Activated T-cell treated with anti-CD3 and anti-CD28 coated beads, Interleukin-2, amount 50 U/mL, for 1 hour (primary cell): ENCODE measurements around the gene PRKD1.

Experiments used
- DNase-seq: peaks from one replicate; pipeline ENCODE4 v3.0.0-alpha.2; 2020

PRKD1 gene

DNA sequence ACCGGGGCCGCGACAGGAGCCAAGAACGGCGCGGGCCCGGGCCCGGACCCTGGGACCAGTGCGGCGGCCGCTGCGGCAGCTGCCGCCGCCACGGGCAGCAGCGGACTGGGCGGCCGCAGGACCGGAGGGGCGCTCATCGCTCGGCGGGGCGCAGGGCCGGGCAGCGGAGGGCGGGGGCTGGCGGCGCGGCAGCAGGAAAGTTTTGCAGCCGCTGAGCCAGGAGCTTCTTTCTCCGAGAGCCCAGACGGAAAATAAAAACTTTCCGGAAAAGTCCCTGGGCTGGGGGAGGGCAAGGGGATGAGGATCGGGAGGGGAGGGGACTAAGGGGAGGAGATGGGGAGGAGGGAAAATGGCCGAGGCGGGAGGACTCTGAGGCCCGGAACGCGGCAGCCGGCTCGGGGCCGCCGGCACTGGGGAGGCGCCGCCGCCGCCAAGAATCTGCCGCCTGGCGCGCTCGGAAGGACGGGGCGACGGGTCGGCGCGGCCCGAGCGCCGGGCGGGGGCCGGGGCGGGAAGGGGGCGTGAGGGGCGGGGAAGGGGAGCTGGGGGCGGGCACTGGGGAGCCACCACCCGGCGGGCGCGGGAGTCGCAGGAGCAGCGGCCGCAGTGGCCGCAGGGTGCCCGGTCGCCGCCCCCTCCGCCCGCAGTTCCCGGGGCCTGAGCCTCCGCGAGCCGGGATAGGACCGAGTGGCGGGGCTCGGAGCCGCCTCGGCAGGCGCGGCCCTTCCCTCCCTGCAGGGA, at the start of gene PRKD1:
TSS of gene PRKD1 (minus strand) at position 472 of the 741 bp plus-strand sequence.
- DNase-seq = no peak

DNA sequence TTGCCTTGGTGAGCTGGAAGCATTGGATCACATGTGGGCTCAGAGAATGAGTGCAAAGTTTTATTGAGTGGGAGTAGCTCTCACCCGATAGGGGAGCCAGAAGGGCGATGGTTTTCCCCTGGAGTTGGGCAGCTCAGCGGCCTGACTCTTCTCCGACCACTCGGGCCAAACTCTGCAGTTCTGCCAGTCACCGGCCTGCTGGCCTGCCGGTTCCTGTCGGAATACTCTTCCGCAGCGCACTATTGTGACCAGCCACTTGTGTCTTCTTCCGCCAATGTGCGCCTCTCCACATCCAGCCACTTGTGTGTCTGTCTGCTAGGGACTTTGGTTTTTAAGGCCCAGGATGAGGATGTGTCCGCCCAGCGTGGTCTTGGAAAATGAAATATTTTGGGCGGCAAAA, 43.5 kb upstream of the PRKD1 start:
- no peak for DNase-seq

DNA sequence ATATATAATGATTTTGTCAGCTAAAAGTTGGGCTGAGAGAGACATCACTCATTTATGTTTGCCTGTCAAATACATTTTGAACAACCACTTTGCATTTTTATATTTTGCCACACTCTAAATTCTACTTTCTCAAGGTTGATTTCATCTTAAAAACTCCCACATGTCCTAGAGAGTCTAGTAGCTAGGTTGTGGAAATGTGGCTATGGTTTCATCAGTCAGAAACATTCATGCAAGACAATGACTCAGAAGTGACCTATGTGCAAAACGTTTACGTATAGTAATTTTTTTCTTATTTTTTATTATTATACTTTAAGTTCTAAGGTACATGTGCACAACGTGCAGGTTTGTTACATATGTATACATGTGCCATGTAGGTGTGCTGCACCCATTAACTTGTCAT, 27.4 kb upstream of the PRKD1 start:
- no peak for DNase-seq

DNA sequence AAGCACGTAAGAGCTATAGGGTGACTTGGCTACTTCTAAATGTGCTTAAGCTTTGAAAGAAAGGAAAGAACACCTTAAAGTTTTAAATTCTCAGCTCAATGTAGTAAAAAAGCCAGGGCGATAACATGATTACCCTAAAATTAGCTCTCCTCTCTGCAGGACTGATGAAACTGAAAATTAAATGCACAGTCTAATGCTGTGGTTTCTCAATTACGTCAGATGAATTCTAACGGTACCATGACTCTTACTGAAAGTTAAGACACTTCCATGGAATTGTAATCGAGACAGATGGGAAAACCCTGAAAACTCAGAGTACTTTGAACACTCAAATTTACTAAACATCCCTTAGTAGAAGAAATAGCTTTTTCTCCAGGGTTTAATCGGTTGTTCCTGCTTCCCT, 25.9 kb upstream of the PRKD1 start:
- DNase-seq = no peak

DNA sequence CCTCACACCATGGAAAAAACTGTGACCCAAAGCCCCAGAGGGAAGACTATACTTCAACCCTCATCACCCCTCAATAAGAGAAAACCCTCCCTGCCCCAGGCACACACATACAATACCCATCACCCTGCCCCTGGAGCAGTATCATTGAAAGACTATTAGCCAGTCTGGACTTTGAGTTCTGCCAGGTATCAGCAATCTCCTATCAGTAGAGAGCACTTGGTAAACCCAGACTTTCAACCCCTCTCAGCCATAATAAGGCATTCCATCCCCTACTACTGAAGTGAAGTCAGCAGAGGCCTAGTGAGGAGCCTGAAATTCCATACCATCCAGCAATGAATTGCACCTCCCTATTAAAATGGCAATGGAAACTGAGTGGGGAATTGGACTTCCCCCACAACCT, 16.4 kb upstream of the PRKD1 start:
- no peak for DNase-seq

DNA sequence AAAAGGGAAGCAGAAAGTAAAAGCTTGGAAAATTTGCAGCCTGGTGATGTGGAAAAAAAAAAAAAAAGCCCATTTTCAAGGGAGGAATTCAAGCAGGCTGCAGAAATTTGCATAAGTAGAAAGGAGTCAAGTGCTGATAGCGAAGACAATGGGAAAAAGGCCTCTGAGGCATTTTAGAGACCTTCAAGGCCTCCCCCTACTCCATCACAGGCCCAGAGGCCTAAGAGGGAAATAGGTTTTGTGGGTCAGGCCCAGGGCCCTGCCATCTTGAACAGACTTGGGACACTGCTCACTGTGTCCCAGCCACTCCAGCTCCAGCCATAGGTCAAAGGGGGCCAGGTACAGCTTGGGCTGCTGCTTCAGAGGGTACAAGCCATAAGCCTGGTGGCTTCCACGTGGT, 13.8 kb upstream of the PRKD1 start:
- no peak for DNase-seq

DNA sequence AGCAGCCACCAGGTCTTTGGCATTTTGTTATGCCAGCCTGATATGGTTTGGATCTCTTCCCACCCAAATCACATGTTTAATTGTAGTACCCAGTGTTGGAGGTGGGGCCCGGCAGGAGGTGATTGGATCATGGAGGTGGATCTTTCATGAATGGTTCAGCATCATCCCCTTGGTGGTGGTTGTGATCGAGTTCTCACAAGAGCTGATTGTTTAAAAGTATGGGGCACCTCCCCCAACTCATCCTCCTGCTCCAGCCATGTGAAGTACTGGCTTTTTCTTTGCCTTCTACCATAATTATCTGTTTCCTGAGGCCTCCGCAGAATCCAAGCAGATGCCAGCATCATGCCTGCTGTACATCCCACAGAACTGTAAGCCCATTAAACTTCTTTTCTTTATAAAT, 12.8 kb upstream of the PRKD1 start:
- DNase-seq = no peak

DNA sequence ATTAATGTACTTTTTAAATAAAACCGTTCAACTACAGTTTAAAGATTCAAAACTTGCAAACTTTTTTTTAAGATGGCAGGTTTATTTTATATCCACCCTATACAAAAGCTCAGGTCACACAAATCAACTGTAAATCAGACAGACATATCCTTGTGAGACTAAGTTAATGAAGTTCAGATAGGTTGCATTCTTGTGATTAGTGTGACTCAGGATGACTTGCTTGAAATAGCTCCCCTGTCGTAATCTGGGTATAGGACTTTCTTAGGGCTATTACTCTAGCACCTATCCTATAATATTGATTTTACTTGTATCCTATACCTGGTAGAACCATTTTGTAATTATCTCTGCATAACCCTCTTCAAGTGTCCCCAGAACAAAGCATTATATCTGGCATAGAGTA, 9.5 kb upstream of the PRKD1 start:
- no peak for DNase-seq

DNA sequence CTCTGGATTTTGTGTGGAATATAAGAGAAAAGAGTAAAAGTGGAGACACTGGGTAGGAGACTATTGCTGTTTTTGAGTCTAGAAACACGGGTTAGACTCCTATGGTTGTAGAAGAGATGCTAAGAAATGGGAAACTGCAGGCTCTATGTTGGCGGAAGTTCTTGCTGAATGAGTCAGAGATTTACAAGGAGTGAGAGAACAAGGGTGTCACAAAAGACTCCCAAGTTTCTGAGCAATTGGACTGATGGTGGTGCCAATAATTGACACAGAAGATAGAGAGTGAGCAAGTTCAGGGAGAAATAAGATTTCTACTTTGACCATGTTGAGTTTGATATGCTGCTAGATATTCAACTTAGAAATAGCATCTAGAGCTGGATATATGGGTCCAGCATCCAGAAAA, 2.6 kb upstream of the PRKD1 start:
- no peak for DNase-seq

DNA sequence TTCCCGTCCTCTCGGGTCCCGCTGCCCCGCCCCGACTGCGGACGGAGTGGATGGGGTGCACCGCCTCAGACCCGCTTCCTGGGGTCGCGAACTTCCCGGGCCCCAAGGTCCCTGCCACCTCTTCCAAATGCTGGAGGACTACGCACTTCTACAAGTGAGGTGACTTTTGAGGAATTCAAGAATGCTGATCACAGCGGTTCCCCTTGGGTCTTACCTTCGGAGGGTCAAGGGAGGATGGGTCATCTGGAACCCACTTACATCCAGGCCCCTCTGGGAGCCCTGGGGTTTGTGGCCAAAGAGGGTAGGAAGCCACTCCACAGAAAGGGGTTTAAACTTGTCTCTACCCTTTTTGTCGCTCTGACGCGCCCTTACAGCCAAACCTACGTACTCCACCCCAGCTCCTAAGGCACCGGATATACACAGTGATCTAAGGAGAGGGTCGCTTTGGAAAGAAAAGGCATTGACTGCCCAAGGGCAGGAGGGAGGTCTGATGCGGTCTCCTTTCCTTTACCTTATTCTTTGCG, 532 bp upstream of the PRKD1 start:
- no peak for DNase-seq

DNA sequence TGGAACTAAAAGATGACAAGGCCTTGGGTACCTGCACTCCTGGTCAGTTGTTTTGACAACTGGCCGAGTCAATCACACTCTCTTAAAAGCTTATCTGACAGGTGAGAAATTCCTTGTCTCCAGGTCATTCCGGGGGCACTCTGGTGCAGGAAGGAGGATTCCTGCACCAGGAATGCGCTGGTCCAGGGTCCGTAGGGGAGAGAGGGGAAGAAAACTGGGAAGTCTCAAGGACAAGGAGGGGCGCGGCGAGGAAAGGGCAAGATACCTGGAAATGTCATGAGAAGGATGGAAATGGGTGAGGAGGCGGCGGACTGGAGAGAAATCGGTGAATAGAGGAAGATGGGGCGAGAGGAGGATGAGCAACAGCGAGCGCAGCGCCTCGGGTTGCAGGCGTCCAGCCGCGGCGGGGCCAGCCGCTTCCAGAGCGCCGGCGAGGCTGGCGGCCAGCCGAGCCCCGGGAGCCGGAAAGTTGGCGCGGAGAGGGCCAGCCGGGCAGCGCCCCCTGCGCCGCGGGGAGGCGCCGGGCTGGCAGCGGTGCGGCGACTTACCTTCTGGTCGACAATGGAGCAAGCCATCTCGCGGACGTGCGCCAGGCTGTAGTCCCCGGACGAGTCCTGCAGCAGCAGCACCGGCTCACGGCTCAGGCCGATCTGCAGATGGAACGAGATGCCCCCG, 809 bp downstream of the PRKD1 start:
- no peak for DNase-seq

DNA sequence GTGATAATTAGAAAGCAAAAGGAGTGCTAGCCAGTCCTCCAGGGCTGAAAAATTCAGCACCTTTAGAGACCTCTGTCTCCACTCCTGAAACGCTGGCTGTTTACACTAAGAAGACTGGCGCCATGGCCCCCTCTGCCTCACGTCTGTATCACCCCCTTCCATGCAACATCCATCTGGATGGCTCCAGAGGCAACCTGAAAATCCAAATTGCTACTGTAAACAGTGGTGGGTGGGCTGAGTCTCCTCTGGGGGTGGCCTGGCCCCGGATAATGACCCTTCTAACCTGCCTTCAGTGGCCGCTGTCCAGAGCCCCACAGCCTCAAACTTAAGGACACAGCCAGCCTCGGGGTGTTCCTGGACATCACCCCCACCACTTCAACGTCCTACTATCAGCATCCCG, 1.4 kb downstream of the PRKD1 start:
- no peak for DNase-seq

DNA sequence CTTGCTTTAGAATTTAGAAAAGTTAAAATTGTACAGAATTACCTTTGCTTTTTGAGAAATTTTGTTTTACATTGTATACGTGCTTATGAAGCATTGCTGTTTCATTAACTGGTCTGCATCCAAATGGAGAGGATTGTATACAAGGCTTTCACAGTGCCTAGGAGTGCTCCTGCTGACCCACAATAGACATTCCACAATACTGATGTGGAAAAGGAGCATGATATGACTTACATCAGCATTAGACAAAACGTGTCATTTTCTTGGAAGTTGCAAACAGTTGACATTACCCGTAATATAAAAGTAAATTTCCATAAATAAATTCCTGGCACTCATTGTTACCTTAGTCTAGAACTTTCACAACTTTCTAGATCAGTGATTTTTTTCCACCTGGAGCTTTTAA, 1.9 kb downstream of the PRKD1 start:
- no peak for DNase-seq

DNA sequence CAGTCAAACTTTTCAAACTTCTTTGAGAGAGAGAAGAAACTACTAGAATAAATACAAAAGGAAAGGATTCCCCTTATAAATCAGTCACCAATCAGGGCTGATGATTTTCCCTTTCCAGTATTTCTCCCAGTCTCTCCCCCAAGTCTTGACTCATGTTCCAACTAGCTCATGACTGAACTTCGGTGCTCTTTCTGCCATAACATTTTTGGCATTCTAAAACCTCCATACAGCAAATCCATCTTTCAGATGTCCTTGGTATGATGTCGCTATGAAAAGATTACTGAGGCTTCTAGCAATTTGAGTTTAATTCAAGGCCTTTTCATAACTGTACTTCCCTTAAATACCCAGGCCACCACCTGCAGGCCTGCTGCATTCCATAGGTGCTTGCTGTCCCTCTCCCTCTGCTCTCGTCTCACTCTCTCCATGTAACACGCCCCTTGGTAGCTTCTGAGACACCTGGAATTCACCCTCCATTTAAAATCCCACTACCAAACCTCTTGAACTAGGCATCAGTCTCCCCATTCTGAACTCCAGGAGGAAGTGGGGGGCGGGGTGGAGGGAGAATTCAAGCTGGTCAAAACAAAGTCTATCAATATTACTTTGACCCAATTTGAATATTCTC, 2.4 kb downstream of the PRKD1 start:
- no peak for DNase-seq

DNA sequence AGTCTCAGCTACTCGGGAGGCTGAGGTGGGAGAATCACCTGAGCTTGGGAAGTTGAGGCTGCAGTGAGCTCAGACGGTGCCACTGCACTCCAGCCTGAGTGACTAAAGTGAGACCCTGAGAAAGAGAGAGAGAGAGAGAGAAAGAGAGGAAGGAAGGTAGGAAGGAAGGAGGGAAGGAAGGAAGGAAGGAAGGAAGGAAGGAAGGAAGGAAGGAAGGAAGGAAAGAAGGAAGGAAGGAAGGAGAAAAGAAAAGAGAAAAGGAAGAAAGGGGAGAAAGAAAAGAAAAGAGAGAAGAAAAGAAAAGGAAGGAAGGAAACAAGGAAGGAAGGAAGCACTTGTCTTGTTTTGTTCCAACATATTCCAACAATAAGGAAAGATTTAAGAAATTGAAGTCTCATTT, 7.8 kb downstream of the PRKD1 start:
- no peak for DNase-seq

DNA sequence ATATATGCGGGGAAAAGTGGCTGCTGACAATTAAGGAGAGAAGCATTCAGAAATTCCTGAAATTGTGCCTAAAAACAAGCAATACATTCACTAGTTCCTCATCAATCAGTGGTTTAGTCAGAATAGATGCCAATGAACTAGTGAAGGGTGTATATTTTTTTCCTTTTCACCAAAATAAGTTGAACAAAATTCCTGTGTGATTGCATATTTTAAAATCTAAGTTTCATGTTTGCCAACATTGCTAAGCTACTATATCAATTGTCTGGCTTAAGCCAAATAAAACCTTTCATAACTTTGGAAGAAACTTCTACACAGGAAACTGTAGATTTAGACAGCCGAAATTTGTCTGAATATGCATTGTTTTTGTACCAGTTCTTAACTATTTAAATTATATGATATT, 8.7 kb downstream of the PRKD1 start:
- no peak for DNase-seq

DNA sequence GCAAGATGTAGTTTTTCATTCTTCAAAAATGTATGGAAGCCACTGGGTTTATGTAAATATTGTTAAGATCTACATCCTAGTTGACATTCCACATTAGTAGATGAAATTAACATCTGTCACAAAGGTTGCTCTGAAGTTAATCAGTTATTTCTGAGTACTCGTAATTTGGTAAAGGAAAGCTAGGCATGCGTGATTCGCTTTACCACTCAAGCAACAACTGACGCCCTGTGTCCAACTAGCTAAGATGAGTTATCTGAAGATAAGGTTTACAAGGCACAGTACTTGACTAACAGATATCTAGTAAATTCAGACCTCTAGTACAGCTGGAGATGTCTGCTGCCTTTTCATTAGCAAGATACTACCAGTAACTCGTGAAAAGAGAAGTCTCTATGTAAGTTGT, 14.1 kb downstream of the PRKD1 start:
- no peak for DNase-seq

DNA sequence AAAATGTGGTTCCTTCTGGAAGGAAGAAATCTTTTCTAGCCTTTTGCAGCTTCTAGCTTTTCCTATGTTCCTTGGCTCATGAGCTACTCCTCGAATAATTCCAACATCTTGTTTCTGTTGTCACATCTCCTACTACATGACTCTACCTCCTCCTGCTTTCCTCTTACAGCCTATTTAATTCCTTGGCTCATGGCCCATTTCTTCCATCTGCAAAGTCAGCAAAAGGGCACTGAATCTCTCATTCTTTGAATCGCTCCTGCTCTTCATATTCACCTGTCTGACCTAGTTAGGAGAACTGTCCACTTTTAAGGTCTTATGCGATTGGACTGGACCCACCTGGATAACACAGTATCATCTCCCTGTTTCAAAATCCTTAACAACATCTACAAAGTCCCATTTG, 15.8 kb downstream of the PRKD1 start:
- DNase-seq = no peak

DNA sequence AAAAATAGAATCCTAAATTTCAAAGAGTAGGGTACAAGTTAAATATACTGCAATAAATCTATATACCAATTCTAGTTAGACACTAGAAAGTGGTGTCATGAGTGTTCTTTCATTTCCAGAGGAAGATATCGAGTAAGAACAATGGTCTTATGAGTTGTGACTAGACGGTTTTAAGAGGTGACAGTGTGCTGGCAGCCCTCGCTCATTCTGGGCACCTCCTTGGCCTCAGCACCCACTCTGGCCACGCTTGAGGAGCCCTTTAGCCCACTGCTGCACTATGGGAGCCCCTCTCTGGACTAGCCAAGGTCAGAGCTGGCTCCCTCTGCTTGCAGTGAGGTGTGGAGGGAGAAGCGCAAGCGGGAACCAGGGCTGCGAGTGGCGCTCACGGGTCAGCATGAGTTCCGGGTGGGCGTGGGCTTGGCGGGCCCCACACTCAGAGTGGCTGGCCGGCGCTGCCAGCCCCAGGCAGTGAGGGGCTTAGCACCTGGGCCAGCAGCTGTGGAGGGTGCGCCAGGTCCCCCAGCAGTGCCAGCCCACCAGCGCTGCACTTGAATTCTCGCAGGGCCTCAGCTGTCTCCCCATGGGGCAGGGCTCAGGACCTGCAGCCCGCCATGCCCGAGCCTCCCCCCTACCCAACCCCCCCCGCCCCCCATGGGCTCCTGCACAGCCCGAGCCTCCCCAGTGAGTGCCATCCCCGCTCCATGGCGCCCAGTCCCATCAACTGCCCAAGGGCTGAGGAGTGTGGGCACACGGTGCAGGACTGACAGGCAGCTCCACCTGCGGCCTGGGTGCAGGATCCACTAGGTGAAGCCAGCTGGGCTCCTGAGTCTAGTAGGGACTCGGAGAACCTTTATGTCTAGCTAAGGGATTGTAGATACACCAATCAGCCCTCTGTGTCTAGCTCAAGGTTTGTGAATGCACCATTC, 18.7 kb downstream of the PRKD1 start:
- DNase-seq = no peak

DNA sequence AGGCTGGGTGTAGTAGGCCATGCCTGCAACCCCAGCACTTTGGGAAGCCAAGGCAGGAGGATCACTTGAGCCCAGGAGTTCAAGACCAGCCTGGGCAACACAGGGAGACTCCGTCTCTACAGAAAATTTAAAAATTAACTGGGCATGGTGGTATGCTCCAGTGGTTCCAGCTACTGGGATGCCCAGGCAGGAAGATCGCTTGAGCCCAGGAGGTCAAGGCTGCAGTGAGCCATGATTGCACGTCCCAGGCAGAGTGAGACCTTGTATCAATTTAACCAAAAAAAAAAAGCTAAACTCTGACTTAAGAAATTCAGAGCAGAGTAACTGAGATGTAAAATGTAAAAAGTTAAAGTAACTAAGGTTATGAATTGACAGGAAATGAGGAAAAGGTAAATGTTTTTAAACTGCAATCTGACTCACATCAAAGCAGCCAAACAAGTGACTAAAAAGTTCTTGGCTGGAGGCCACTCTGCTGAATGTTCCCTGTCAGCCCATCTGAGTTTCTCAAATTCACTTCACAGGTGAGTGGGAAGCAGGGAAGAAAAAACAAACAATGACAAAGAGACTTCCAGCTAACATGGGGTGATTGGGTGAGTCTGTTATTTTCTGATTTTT, 21.3 kb downstream of the PRKD1 start:
- DNase-seq = no peak

DNA sequence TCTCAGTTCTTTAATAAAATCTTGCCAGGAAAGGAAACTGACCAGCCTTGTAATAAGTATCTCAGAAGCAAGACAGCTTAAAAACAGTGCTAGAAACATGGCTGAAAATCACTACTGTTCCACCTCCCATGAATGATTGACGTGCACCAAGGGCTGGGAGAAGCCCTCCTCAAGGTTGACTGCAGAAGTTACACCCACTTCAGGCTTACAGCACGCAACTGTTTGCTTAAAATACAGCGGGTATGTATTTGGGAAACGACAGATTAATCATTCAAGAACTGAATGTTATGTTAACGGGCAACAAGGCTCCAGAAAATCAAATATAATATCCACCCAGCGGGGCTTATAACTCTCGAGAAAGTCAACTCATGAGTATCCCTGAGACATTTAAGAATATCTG, 22.1 kb downstream of the PRKD1 start:
- no peak for DNase-seq

DNA sequence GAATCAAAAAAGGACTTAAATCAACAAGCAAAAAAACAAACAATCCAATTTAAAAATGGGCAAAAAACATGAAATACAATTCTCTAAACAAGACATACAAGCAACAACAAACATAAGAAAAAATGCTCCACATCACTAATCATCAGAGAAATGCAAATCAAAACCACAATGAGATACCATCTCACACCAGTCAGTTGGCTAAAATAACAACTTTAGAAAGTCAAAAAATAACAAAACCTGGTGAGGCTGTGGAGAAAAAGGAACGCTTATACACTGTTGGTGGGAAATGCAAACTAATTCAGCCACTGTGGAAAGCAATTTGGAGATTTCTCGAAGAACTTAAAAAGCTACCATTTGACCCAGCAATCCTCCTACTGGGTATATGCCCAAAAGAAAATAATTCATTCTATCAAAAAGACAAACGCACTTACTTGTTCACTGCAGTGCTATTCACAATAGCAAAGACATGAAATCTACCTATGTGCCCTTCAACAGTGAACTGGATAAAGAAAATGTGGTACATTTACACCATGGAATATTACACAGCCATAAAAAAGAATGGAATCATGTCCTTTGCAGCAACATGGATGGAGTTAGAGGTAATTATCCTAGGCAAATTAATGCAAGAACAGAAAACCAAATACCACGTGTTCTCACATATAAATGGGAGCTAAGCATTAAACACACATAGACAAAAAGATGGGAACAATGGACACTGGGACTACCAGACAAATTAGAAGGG, 26.9 kb downstream of the PRKD1 start:
- DNase-seq = no peak
